Measurements from ENCODE around the gene RNF17.

RNF17 gene

DNA sequence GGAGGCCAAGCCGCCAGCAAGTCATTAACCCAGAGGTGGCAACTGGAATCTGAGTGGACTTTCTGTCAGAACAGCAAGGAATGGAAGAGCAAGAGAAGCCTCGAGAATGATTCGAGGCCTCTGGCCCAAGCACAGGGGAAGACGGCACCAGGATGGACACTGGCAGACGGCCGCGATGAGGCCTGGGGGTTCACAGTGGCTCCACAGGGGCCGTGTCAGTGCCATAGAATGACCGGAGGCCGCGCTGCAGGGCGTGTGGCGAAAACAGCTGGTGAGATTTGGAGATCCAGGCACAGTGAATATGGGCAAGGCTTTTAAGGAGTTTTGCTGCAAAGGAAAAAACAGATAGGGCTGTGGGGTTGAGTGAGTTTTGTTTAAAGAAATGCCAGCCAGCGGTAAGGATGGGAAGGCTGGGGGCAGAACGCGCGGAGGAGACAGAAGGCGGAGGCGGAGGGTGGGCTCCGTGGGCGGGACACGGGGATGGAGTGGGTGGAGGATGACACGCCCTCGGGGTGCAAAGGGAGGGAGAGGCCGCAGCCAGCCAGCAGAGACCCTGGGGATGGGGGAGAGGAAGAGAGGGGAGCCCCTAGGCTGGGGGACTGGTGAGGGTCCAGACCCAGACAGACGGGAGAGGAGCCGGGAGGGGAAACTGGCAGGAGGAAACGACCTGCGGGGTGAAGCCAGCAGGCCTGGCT is 130.5 kb downstream of the RNF17 start:
- DNase-seq (ENCODE audit: insufficient read length, low spot score) = no peak
- FAIRE-seq = no peak

GRCh38 chr13:24894972-24895300 is 131.0 kb downstream of the RNF17 start:
- DNase-seq (ENCODE audit: insufficient read length, low spot score) = no peak
- no peak for FAIRE-seq

DNA sequence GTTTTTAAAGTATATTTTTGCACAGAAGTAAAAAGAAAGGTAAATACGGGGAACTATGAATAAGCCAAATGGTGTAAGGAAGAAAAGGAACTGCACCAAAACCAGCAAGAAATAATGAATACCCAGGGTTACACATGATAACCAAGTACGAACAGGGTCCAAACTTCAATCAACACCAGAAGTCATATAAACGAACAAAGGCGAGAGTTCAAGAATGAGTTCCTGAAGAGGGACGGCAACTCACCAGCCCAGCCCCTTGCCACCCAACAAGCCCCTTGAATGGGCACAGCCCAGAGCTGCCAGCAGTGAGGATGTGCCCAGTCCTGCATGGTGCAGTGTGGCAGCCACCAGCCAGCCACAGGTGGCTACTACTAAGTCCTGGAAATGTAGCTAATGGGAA is 132.1 kb downstream of the RNF17 start:
- DNase-seq (ENCODE audit: insufficient read length, low spot score) = no peak
- FAIRE-seq = peak; percentile 40

DNA sequence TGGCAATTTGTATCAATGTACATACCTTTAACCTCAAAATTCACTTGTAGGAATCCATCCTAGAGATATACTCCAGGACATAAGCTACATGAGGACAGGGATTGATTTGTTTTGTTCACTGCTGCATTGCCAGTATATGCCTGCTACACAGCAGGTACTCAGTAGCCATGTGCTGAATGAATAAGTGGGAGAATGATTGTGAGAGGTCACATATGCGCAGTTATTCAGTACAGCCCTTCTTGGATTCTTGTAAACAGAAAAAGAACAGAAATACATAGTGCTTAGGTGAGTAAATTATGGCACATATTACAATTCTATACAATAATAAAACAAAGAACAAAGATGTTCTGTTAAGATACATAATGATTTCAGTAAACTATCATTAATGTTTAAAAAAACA is 133.3 kb downstream of the RNF17 start:
- DNase-seq (ENCODE audit: insufficient read length, low spot score) = no peak
- no peak for FAIRE-seq

GRCh38 chr13:24899601-24900000 is 135.6 kb downstream of the RNF17 start:
- DNase-seq (ENCODE audit: insufficient read length, low spot score) (no peak), FAIRE-seq (no peak)

GRCh38 chr13:24900507-24900906 is 136.5 kb downstream of the RNF17 start:
- FAIRE-seq (peak; percentile 48), DNase-seq (ENCODE audit: insufficient read length, low spot score) (no peak)

- DNase-seq (ENCODE audit: insufficient read length, low spot score) = no peak
- FAIRE-seq = no peak
Observed at GRCh38 chr13:24905242-24905641, 141.3 kb downstream of the RNF17 start.

- FAIRE-seq (no peak), DNase-seq (ENCODE audit: insufficient read length, low spot score) (no peak)
Observed at GRCh38 chr13:24906268-24906667, 142.3 kb downstream of the RNF17 start.

- DNase-seq (ENCODE audit: insufficient read length, low spot score) = no peak
- FAIRE-seq = no peak
Observed at GRCh38 chr13:24910502-24911132, 146.6 kb downstream of the RNF17 start.

- peak; percentile 49 for FAIRE-seq
Observed at GRCh38 chr13:24911133-24911908, 147.4 kb downstream of the RNF17 start.

DNA sequence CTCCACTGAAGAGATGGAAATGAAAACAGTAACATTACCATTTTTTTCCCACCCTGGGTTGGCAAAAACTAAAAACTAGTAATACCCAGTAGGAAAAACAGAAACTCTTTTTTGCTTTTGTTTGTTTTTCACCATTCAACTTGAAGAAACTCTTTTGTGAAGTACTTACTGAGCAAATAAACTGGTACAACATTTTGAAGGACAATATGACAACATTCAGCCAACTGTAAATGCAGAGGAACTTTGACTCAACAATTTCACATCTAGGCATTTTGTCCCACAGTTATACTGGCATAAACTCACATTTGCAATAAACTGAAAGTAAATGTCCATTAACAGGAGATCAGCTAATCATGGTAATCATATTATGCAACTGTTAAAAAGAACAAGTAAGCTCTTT is 152.5 kb downstream of the RNF17 start:
- FAIRE-seq = no peak

More at GRCh38 chr13:24911133-24911908, 147.4 kb downstream of the RNF17 start:
- no peak for DNase-seq (ENCODE audit: insufficient read length, low spot score)

GRCh38 chr13:24921003-24921402 is 157.0 kb downstream of the RNF17 start:
- FAIRE-seq = no peak
- DNase-seq (ENCODE audit: insufficient read length, low spot score) = no peak

More for the DNA sequence above, 152.5 kb downstream of the RNF17 start:
- DNase-seq (ENCODE audit: insufficient read length, low spot score) = no peak

DNA sequence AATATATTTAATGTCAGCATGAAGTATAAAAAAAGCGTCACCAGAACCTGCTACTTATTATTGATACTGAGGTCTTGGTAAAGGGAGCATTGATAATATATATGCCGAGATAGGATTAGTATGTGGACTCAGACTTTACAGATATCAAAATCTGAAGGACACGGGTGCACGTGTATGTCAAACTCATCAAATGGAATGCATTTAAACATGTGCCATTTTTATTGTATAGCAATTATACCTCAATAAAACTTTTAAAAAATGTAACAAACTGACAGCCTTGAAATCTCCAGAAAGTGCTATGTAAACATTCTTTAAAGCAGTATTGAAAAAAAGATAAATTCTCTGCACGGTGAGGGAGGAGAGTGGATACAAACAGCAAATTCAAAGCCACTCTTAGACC is 157.9 kb downstream of the RNF17 start:
- DNase-seq (ENCODE audit: insufficient read length, low spot score) = no peak
- FAIRE-seq = no peak

DNA sequence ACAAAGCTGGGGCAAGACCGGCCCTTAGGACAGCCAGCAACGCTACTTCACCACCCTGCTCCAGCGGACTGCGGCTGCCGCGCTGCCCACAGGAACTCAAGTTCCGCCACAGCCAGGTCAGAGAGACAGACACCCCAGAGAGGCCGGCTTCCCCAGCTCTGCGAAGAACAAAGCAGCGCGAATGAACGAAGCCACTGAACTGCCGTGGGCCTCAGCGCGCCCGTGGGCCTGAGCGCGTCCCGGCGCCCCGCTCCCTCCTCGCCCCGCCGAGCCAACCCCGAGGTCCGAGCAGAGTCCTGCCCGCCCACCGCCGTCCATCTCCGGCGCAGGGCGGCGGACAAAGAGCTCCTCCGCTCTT is 158.4 kb downstream of the RNF17 start:
- DNase-seq (ENCODE audit: insufficient read length, low spot score) = no peak
- no peak for FAIRE-seq

DNA sequence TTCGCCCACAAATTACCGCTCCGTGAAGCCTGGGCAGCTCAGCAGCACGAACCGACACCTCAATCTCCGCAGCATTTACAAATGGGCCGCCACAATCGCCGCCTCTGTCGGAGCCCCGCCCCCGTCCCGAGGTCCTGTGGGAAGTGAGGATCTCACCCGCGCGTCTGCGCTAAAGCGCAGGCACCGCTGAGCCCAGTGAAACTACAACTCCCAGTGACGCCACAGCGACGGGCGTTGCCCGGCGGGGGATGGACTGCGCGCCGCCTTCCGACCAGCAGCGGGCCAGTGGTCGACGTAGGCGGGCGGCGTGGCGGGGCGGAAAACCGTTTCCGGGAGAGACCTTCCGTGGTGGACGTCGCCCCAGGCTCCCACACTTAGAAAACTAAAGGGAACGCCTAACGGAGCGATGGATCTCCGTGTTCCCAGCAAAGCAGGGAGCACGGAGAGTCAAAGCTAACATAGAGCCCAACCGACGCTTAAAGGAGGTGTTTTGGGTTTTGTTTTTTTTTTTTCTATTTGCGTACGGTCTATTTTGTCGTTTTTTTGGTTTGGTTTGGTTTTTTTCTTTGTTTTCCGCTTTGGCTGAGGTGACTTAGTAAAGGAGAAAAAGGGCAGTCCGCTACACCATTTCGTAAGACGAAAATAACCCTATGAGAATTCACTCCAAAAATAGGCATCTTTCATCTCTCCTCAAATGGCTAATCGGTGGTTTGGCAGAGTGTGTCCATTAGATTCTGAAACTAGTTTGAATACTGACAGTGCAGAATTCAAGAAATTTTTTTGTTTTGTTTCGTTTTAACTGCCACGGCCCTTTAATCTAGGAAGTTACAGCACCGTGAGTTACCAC is 159.0 kb downstream of the RNF17 start:
- DNase-seq (ENCODE audit: insufficient read length, low spot score) (peak; percentile 54), FAIRE-seq (peak; percentile 98)

- DNase-seq (ENCODE audit: insufficient read length, low spot score) (no peak), FAIRE-seq (no peak)
Observed at GRCh38 chr13:24925318-24926231, 161.6 kb downstream of the RNF17 start.

DNA sequence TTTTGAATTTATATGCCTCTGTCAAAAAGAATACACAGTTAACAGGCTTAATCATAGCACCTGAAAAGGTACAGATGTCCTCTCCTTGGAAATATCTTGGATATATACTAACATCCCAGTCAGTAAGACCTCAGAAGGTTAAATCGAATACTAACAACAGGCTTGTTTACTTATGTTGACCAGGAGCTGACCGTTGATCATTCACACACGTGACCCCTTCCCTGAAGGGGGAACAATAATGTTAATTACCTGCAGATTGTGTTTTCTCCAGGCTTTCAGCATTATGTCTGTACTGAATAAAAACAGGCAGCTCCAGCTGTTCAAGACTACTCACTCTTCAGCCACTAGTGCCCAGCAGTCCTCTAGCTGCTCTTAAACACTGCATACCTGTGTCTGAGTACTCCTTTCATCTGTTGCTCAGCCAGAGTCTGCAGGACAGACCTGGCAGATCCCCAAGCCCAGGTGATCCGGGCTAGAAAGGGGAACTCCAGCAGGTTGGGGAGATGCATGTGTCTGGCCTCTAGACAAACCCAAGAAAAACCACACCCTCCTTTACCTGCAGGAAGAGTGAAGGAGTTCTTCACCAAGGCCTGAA is 163.9 kb downstream of the RNF17 start:
- FAIRE-seq = no peak

DNA sequence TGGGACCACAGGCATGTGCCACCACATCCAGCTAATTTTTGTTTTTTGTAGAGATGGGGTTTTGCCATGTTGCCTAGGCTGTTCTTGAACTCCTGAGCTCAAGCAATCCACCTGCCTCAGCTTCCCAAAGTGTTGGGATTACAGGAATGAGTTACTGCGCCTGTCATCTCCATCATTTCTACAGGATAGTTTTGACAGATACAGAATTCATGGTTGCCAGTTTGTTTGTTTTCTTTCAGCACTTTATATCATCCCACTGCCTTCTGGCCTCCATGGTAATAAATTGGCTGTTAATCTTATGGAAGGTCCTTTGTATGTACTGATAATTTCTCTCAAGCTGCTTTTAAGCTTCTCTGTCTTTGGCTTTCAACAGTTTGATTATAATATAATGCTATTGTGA is 165.2 kb downstream of the RNF17 start:
- no peak for FAIRE-seq

More for the DNA sequence above, 163.9 kb downstream of the RNF17 start:
- no peak for DNase-seq (ENCODE audit: insufficient read length, low spot score)

More for the DNA sequence above, 165.2 kb downstream of the RNF17 start:
- DNase-seq (ENCODE audit: insufficient read length, low spot score) = no peak

Data from GM19239 (cell line).